NCI-H446 (cell line): ENCODE data around the gene SLC43A1.
"Not testable (repeated sequence)": the region's sequence is repeated elsewhere in the genome, so short reads cannot be mapped to it uniquely, and the experiment has no call there.

Source experiments
- DNase-seq, 2 experiments: peaks; one replicate each; lab custom pipeline; 2025; lab: John Stamatoyannopoulos, UW

The SLC43A1 gene

DNA sequence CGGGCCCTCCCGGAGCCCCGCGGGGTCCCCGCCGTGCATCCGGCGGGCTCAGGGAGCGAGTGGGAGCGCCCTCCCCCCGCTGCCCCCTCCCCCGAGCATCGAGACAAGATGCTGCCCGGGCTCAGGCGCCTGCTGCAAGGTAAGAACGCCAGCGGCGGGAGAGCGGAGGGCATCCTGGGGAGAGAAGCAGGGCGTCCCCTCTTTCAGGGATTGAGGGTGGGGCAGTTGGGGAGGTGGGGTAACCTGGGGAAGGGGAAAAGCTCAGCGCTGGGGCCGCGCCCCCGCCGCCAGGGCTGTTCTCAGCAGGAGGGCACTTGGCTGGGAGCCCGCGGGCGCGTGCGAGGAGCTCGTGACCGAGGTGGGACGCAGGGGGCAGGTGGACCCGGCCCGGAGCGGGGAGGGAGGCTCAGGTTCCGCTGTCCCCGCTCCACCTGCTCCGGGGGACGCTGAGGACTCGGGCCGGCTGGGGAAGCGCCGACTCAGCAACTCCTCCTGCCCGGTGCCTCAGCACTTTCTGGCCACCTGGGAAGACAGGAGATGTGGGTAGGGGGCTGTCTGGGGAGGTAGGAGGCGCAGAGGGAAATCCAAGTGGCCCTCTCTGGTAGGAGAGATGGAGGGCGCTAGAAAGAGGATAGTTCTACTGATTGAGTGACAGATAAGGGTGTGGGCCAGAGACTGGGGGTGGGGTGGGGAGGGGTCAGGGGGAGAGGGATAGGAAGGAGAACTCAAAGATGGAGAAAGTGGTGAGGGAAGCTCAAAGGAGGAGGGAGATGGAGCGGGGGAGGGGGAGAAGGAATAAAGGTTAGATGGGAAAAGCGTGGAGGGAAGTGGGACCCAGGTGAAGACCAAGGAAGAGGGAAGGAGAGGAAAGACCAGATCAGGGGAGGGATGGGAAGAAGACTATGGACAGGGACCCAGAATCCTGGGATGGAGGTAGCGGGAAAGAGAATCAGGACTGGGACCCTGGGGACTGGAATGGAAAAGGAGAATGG is 54.4 kb downstream of the SLC43A1 start:
- no peak for DNase-seq

GRCh38 chr11:57460022-57460757 is 55.3 kb downstream of the SLC43A1 start, which contains the start of gene RTN4RL2:
TSS of gene RTN4RL2 (plus strand) at chr11:57460528. CDS start at chr11:57460866, 338 bp downstream.
- peak; percentile 28 to 79 for DNase-seq

DNA sequence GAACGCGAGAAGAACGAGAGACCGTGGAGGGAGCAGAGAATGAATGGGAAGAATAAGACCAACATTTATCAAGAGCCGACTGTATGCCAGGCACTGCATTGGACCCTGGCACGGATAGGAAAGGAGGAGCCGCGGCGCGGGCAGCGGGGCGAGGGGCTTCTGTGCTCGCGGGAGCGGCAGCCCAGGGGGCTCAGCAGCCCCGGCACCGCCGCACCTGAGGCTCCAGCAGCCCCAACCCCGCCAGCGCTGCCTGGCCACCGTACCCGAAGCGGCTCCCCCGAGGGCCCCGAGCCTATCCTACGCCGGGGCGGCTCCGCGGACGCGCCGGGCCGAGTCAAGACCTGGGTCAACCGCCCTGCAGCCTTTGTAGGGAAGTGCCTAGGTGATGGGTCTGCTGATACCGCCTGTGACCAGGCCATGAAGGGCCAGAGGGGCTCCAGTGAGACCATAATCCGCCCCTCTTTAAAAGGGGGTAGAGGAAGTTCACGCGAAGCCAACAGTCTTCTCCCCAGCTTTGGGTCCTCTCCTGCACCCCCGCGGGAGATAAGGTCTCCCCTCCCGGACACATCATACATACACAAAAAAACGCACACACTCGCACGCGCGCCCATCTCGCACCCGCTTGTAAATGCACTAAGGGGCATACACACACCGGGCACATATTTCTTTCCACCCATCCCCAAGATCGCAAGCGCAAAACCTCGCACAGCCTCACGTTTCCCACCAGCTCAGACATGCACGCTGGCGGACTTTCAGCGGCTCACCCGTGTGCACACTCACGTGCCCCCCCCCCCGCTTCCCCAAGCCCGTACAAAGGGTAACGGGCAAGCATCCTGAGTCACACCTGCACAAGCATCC is 56.1 kb downstream of the SLC43A1 start:
- DNase-seq: peak in 1 of 2 experiments; percentile 16

GRCh38 chr11:57458410-57459163 is 56.9 kb downstream of the SLC43A1 start:
- peak; percentile 82 to 93 for DNase-seq

GRCh38 chr11:57458060-57458409 is 57.5 kb downstream of the SLC43A1 start:
- DNase-seq: peak in 1 of 2 experiments; percentile 57

DNA sequence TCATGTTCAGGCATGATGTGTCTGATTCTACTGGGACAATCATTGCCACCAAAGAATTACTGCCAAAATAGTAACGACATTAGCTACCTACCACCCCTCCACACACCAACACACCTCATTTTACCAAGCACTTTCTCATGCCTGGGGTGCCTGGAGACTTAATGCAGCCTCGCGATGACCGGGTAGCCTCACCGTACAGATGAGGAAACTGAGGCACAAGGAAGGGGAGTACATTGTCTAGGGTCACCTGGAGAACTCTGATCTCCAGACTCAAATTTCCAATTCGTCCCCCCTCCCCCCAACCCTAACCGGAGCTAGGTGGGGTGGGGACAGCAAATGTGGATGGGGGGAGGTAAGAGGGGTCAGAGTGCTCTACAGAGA is 57.9 kb downstream of the SLC43A1 start:
- no peak for DNase-seq

- DNase-seq: peak; percentile 45 to 83
Observed at GRCh38 chr11:57456960-57457642, 58.4 kb downstream of the SLC43A1 start.

DNA sequence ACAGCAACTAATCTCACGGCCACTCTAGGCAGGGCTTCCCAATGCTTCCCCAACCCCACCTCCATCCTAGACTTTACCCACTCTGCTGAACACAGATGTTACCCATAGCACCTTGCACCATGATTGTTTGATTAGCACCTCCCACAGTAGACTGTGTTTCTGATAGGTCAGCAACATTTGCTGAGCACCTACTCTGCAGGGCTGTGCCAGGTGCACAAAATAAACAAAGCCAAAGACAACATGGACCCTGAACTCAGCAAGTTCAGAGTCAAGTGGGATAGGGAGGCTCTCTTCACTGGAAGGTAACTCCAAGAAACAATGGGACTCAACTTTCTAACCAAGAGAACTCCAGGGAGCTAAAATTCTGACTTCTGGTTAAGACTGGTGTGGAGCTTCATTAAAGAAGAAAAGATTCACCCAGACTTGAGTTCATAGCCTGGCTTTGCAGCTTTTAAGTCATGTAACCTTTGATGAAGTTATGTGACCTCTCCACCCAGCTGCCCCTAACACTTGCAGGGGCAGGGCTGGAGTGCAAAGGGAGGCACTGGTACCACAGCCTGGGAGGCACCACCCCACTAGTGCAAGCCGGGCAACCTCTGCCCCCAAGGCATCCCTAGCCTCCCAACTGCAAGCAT is 61.8 kb downstream of the SLC43A1 start:
- DNase-seq: no peak

DNA sequence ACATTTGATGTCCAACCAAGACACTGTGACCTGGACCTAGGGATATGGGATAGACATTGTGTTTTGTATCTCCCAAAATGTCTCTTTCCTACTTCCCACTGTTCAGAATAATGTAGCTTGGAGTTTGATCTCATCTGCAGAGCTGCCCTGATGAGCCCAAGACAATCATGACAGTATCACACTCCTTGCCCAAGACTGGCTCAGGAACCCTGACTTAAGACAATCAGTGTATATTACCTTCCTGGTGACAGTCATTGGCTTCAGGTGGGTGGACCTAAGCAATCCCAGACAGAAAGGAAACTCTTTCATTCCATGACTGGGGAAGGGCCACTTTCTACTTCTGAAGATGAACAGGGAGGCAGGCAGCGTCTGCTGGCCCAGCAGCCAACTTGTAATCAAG is 69.4 kb downstream of the SLC43A1 start:
- no peak for DNase-seq

GRCh38 chr11:57445122-57445394 is 70.4 kb downstream of the SLC43A1 start:
- not testable (repeated sequence) for DNase-seq

DNA sequence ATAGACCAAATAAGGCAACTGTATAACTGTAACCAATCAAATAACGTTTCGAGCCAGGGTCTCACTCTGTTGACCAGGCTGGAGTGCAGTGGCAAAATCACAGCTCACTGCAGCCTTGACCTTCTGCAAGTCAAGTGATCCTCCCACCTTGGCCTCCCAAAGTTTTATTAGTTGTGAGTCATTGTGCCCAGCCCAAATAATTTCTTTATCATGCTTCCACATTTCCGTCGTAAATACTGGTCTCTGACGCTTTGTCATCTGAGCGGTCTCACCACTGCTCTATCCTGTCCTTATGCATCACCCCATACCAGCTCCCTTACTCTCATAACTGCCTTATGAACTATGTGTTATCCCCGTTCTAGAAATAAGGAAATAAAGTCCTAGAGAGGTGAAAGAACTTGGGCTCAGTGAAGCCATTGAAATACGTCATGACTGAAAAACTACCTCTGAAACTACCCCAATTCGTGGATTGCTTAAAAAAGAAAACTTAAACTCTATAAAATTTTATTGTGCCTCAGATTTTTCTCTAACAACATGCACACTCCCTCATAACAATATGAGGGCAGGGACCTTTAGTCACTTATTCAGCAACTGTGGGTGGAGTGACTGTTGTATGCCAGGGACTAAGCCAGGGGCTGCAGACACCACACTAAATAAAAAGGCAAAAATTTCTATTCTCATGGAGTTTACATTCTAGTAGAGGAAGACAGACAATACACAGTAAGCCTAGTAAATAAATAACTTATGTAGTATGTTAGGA is 71.0 kb downstream of the SLC43A1 start:
- no peak for DNase-seq

DNA sequence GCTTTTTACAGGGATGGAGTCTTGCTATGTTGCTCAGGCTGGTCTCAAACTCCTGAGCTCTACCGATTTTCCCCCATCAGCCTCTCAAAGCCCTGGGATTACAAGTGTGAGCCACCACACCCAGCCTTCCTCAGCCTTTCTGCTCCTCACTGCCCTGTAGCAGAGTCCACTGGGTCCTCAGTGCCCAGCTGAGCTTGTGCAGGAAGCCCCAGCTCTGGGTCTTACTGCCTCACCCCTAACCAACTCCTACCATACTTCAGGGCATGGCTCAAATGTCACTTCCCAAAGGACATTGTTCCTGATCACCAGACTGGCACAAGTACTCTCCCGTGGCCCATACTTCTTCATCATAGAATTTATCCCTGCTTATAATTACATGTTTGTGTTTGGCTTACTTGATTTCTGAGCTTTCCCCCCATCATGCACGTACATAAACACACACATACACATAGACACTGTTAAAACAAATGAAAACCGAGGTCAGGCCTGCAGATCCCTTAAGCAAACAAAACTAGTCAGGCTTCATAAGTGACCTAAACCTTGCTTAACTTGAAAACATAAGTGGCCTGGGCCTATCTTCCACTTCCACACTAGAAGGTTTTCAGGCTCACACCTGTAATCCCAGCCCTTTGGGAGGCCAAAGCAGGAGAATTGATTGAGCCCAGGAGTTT is 74.6 kb downstream of the SLC43A1 start:
- DNase-seq: no peak

- no peak for DNase-seq
Observed at GRCh38 chr11:57439786-57440185, 75.7 kb downstream of the SLC43A1 start.

- DNase-seq: no peak
Observed at GRCh38 chr11:57438345-57439285, 76.9 kb downstream of the SLC43A1 start.

- DNase-seq: no peak
Observed at GRCh38 chr11:57436031-57436430, 79.5 kb downstream of the SLC43A1 start.

- no peak for DNase-seq
Observed at GRCh38 chr11:57434640-57435546, 80.6 kb downstream of the SLC43A1 start.
